Muscle of back (tissue), 10 donors: ENCODE measurements around the gene PLA2G1B. TPM values are rescaled to one million over a fixed set of nuclear protein-coding genes. Genes with fewer than 3 reads are reported as not detected.

Experiments
- polyA plus RNA-seq, 10 donors: library from polyadenylated mRNA; unstranded; fragments of 120-200 nt; gene quantifications; one replicate each; pipeline ENCODE4 v1.2.1, GENCODE V29; 2013; ENCODE audit not compliant: insufficient read length in 10 of 10

The PLA2G1B gene
- polyA plus RNA-seq, 10 donors, result not detected

Other genes with a start within 250 kb of the PLA2G1B start
- 10 to 100 TPM; 25.9 to 35.6 (median 30.3) TPM for gene RAB35, start 211.0 kb downstream of the PLA2G1B start, polyA plus RNA-seq
- 10 to 100 TPM; 32.7 to 50.4 (median 39.9) TPM for gene GCN1, start 133.1 kb downstream of the PLA2G1B start, polyA plus RNA-seq
- gene RPLP0, start 126.7 kb downstream of the PLA2G1B start, polyA plus RNA-seq, result 1,000 to 10,000 TPM; 2,859 to 4,622 (median 4,054) TPM
- gene PXN, start 62.0 kb downstream of the PLA2G1B start, polyA plus RNA-seq, result 100 to 1,000 TPM in 9 of 10 donors, 10 to 100 TPM in 1; 88.7 to 164 (median 134) TPM
- gene RNU4-2, start 35.9 kb downstream of the PLA2G1B start, polyA plus RNA-seq, result not detected
- not detected for gene RNU4-1, start 34.5 kb downstream of the PLA2G1B start, polyA plus RNA-seq
- 1 to 10 TPM; 2.4 to 4.9 (median 4.2) TPM for gene SIRT4, start 25.5 kb downstream of the PLA2G1B start, polyA plus RNA-seq
- 1 to 10 TPM; 2.9 to 6.0 (median 3.9) TPM for gene MSI1, start 41.4 kb upstream of the PLA2G1B start, polyA plus RNA-seq
- 100 to 1,000 TPM in 7 of 10 donors, 10 to 100 TPM in 3; 87.5 to 161 (median 112) TPM for gene COX6A1, start 110.3 kb upstream of the PLA2G1B start, polyA plus RNA-seq
- 10 to 100 TPM; 32.4 to 39.7 (median 35.6) TPM for gene TRIAP1, start 118.6 kb upstream of the PLA2G1B start, polyA plus RNA-seq
- gene GATC, start 118.7 kb upstream of the PLA2G1B start, polyA plus RNA-seq, result 10 to 100 TPM; 13.8 to 21.7 (median 16.2) TPM
- 100 to 1,000 TPM in 2 of 10 donors, 10 to 100 TPM in 8; 80.3 to 133 (median 91.6) TPM for gene SRSF9, start 142.0 kb upstream of the PLA2G1B start, polyA plus RNA-seq
- 100 to 1,000 TPM; 284 to 451 (median 337) TPM for gene DYNLL1, start 168.3 kb upstream of the PLA2G1B start, polyA plus RNA-seq
- 10 to 100 TPM; 29.2 to 43.2 (median 35.4) TPM for gene COQ5, start 201.4 kb upstream of the PLA2G1B start, polyA plus RNA-seq
- 100 to 1,000 TPM; 148 to 189 (median 157) TPM for gene RNF10, start 206.6 kb upstream of the PLA2G1B start, polyA plus RNA-seq